GM12874 (cell line): Measurements from ENCODE around the gene ZKSCAN5.

Source experiments
- TF ChIP-seq, protein P1 (sequence below): IDR thresholded peaks from 2 replicates; pipeline ENCODE4 v1.5.1; 2011; ENCODE audit warnings: low read depth, mild to moderate bottlenecking, control low read depth, low read length, moderate library complexity; ENCODE audit not compliant: insufficient read depth

The ZKSCAN5 gene

DNA sequence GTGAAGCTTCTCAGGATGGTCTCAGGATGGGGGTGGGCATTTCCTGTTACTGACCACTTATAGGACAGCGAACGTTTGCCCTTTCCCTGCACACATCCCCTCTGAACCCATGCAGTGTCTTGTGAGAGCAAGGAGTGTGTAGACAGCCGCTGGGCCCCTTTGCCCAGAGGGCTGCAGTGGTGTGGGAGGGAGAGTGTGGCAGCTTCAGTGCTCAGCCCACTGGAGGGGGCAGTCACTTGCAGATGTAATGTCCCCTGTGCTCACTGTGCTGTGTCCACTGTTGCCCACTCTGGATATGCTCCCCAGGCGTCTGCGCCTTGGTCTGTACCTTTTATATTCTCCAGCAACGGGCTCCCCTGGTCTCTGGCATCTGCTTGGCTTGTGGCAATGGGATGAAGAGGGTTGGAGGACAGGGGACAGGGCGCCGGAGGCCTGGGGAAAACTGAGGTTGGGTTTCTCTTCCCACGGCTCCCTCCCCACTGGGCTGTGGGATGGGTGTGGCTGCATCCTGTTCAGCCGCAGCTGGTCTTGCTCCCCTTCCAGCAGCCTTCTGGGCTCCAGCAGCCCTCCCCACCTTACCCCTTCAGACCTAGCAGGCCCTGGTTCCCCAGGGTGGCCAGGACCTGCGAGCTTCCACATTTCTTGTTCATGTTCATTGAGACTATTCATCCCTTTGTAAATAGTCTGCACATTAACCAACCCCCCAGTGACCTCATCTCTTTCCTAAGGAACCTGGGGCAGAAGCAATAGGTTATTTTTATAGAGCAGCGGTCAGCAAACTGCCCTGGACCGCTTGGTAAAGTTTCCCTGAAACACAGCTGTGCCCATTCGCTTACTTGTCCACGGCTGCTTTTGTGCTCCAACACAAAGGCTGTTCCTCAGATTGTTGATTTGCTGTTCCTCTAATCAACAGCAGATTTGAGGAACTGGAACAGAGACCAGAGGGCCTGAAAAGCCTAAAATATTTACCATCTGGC, 25.7 kb upstream of the ZKSCAN5 start:
- TF ChIP-seq, protein P1, sequence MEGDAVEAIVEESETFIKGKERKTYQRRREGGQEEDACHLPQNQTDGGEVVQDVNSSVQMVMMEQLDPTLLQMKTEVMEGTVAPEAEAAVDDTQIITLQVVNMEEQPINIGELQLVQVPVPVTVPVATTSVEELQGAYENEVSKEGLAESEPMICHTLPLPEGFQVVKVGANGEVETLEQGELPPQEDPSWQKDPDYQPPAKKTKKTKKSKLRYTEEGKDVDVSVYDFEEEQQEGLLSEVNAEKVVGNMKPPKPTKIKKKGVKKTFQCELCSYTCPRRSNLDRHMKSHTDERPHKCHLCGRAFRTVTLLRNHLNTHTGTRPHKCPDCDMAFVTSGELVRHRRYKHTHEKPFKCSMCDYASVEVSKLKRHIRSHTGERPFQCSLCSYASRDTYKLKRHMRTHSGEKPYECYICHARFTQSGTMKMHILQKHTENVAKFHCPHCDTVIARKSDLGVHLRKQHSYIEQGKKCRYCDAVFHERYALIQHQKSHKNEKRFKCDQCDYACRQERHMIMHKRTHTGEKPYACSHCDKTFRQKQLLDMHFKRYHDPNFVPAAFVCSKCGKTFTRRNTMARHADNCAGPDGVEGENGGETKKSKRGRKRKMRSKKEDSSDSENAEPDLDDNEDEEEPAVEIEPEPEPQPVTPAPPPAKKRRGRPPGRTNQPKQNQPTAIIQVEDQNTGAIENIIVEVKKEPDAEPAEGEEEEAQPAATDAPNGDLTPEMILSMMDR, result no peak

DNA sequence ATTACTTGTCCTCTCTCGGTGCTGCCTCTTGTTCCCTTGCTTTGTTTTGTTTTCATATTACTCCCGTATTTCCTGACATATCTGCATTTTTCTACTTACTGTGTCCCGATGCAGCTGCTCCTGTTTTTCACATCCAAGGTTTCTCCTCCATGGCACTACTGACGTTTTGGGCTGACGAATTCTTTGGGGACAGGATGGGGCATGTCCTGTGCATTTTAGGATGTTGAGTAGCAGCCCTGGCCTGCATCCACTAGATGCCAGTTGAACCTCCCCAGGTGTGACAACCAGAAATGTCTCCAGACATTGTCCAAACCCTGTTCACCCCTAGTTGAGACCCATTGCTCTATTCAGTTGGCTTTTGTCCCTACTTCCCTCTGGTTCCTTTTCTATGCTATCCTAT, 19.4 kb upstream of the ZKSCAN5 start:
- TF ChIP-seq, protein P1, result no peak

DNA sequence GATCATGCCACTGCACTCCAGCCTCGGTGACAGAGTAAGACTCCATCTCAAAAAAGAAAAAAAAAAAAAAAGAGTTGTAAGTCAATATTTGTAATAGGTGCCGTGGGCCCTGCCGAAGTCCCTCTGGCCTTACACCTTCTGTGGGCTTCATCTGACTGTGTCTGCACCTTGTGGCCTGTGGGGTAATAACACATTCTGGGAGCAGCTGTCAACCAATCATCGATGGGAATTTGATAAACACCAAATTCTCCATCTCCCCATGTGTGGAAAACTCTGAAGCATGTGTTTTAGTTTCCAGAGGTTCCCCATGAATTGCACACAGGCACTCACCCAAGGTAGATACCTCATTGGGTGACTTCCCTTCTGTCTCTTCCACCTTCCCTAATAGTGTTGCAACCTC, 15.2 kb upstream of the ZKSCAN5 start:
- TF ChIP-seq, protein P1, result no peak

DNA sequence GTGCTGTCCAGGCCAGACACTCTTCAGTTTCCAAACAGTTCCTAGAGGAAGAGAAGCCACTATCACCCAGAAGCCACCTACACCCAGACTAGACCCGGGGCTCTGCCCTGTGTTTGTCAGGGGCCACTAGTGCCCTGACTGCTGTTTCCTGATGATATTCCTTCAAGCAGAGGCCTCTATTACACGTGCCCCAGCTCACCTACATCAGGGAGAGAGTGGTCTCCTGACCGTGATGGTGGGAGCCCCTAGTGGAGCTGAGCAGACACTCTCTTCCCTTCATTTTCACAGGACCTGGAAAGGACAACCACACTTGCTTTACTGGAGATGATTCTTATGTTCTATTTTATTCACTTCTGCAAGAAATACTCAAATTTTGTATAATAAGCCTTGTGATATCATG, 13.6 kb upstream of the ZKSCAN5 start:
- TF ChIP-seq, protein P1, result no peak

DNA sequence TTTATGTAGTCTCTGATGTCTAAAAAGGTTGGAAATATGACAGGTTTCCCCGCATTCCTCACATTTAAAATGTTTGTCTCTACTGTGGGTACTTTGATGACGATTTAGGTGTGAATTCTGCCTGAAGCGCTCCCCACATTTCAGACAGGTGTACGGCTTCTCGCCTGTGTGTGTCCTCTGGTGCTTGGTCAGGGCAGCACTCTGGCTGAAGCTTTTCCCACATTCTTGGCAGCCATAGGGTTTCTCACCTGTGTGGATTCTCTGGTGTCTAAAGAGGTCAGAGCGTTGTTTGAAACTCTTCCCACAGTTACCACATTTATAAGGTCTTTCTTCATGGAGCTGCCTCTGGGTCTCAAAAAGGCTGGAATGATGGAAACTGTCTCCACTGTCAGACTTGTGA, 10.6 kb upstream of the ZKSCAN5 start:
- TF ChIP-seq, protein P1, result no peak

DNA sequence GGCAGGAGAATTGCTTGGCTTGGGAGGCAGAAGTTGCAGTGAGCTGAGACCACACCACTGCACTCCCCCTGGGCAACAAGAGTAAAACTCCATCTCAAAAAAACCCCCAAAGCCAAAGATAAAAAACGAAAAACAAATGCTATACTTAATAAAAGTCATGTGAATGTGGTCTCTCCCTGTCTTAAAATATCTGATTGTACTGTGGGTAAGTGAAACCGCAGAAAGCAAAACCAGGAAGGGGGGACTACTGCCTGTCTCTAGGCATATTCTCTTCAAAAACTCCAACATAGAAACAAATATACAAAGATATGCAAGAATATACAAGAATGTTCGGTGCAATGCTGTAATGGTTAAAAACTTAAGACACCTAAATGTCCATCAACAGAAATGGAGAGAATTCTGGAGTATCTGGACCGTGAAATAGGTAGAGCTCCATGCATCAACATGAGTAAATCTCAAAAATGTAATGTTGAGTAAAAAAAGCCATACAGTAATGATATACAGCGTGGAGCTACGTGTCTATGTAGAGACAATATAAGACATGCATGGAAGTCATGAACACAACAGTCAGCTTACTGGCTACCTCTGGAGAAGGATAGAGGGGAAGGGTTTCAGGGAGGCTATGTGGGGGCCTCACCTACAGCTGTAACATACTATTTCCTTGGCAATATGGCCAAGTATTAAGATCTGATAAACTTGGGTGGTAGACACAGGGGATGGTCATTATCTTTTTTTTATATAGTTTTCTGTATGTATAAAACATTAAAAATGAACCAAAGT, 6.5 kb upstream of the ZKSCAN5 start:
- TF ChIP-seq, protein P1, result no peak

DNA sequence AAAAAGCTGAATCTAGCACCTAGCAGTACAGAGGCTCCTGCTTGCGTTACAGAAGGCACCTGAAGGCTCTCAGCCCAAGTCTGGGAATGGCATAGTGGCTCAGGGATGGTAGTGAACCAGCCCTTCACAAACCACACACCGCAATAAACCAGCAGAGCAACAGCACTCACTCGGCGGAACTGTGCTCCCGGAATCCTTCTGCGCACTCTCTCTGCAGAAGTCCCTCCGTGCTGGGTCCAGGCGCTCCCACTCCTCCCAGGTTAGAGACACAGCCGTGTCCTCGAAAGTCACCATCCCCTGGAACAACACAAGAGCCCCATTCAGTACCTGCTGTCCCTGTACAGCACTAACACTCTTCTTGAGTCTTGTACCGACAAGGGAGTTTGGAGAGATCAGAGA, 5.9 kb upstream of the ZKSCAN5 start:
- TF ChIP-seq, protein P1, result no peak
